Myocyte (in vitro differentiated cells): ENCODE results near the gene C11orf52. TPM values are rescaled to one million over a fixed set of nuclear protein-coding genes. Genes with fewer than 3 reads are reported as not detected.
"Not testable (repeated sequence)": the region's sequence is repeated elsewhere in the genome, so short reads cannot be mapped to it uniquely, and the experiment has no call there.

ENCODE experiments used
- DNase-seq: peaks from one replicate; pipeline ENCODE4 v3.0.0-alpha.2; 2012; ENCODE audit warnings: low read depth
- total RNA-seq: library from RNA; depleted of rRNA; stranded (reverse); fragments of >200 nt; gene quantifications from 2 replicates; pipeline ENCODE4 v1.2.3, GENCODE V29; 2014

Gene C11orf52
- total RNA-seq, 1 donor from 2014 or later: 0.70 TPM

- peak; percentile 82 for DNase-seq
Observed at GRCh38 chr11:111912535-111912934, 6.2 kb upstream of the C11orf52 start, which contains the start of gene HSPB2. Gene HSPB2, plus strand, starts transcription at chr11:111912734. Its CDS starts 96 bp downstream, at chr11:111912830.

- DNase-seq: peak; percentile 62
Observed at GRCh38 chr11:111913031-111913861, 5.5 kb upstream of the C11orf52 start.

GRCh38 chr11:111913997-111914396 is 4.7 kb upstream of the C11orf52 start:
- DNase-seq: peak; percentile 86

- DNase-seq: no peak
Observed at GRCh38 chr11:111916768-111917167, 1.9 kb upstream of the C11orf52 start.

- DNase-seq: no peak
Observed at GRCh38 chr11:111917312-111917711, 1.4 kb upstream of the C11orf52 start.

- no peak for DNase-seq
Observed at GRCh38 chr11:111917788-111918187, 925 bp upstream of the C11orf52 start.

GRCh38 chr11:111920908-111921307 is 2.2 kb downstream of the C11orf52 start:
- DNase-seq: no peak

GRCh38 chr11:111921541-111922230 is 3.0 kb downstream of the C11orf52 start:
- DNase-seq: no peak

- DNase-seq: peak; percentile 89
Observed at GRCh38 chr11:111922803-111923202, 4.1 kb downstream of the C11orf52 start.

- no peak for DNase-seq
Observed at GRCh38 chr11:111923351-111923788, 4.7 kb downstream of the C11orf52 start.

- no peak for DNase-seq
Observed at GRCh38 chr11:111923951-111924350, 5.2 kb downstream of the C11orf52 start.

- DNase-seq: no peak
Observed at GRCh38 chr11:111925953-111926352, 7.2 kb downstream of the C11orf52 start.

GRCh38 chr11:111926505-111927391 is 8.0 kb downstream of the C11orf52 start:
- peak; percentile 97 for DNase-seq

- no peak for DNase-seq
Observed at GRCh38 chr11:111930472-111930871, 11.8 kb downstream of the C11orf52 start.

GRCh38 chr11:111932611-111932950 is 13.9 kb downstream of the C11orf52 start:
- no peak for DNase-seq

GRCh38 chr11:111933176-111933575 is 14.5 kb downstream of the C11orf52 start:
- DNase-seq: not testable (repeated sequence)

GRCh38 chr11:111933872-111934271 is 15.2 kb downstream of the C11orf52 start:
- no peak for DNase-seq

GRCh38 chr11:111934306-111934705 is 15.6 kb downstream of the C11orf52 start:
- no peak for DNase-seq

- DNase-seq: no peak
Observed at GRCh38 chr11:111935317-111936039, 16.8 kb downstream of the C11orf52 start.

GRCh38 chr11:111936040-111936540 is 17.4 kb downstream of the C11orf52 start:
- DNase-seq: no peak

GRCh38 chr11:111937461-111937769 is 18.7 kb downstream of the C11orf52 start:
- no peak for DNase-seq
